Suppressor macrophage treated with lipopolysaccharide for 4 hours (primary cell): Measurements from ENCODE around the gene TSHZ1.
"Not testable (repeated sequence)": the region's sequence is repeated elsewhere in the genome, so short reads cannot be mapped to it uniquely, and the experiment has no call there.

Experiments
- DNase-seq: peaks from one replicate; pipeline ENCODE4 v3.0.0-alpha.2; 2020

Gene TSHZ1

DNA sequence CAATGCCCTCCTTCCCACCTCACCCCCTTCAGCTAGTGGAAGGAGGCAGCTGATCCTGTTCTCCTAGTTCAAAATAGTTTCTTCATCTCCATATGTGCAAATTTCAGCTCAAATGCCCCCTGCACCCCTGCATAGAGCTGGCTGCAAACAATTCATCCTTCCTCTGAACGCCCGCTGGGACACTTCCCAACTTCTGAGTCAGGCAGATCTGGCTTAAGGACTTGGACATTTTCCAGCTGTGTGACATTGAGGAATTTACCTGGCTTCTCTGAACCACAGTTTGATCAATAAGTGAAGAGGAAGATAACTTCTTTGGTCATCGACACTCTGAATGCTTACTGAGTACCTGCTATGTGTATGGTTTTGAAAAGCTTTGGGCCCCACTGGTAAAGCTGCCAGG, 25.1 kb upstream of the TSHZ1 start:
- no peak for DNase-seq

DNA sequence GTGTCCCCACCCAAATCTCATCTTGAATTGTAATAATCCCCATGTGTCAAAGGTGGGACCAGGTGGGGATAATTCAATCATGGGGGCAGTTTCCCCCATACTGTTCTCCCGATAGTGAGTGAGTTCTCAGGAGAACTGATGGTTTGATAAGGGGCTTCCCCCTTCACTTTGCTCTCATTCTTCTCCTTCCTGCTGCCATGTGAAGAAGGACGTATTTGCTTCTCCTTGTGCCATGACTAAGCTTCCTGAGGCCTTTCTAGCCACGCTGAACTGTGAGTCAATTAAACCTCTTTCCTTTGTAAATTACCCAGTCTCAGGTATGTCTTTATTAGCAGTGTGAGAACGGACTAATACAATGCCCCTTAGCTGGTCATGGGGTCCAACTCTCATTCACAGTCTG, 22.9 kb upstream of the TSHZ1 start:
- not testable (repeated sequence) for DNase-seq

DNA sequence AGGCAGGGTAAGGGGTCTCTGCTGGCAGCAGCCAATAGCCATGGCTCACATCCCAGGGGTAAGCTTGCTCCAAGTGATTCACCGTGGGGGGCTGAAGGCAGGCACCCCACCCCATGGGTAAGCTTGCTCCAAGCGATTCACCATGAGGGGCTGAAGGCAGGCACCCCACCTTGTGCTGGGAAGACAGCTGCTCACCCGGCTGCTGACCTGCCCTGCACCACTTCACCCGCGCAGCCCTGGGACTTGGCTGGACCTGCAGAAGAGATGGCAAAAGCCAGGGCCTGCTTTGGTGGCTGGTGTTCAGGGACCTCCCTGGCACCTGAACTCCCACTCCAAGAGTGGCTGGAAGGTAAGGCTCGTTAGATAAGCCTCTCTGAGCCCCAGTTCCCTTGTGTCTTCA, 20.9 kb upstream of the TSHZ1 start:
- DNase-seq = no peak

DNA sequence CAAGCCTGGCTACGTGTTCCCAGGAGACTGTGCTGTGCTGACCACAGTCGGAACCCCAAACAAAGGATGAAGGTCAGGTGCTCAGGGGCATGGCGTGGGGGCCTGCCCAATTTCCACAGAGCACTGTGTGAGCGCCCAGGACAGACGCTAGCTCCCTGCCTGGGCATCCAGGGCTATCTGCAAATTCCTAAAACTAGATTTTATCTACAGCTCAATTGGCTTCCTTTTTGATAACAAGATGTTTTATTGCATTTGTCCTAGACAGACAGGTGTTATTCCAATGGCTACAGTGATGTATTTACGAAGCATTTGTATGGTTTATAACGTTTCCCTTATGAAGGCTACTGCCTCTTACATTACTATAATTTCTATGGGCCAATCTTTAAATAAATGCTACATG, 17.7 kb upstream of the TSHZ1 start:
- DNase-seq = no peak

DNA sequence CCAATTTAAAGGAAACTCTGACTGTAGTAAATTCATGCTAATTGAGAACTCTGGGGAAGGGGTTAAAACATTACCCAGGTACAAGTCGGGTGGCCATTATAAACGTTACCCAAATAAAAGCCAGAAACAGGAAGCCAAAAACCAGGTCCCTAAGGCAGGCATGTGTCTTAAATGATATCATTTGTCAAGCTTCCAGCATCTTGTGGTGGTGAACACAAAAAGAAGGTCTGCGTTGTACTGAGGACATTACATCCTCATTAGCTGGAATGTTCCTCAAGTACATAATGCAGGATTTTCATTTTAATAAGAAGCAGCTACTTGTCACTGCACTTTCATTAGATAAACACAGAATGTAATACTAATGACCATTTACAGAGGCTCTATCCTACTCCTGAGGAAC, 12.6 kb upstream of the TSHZ1 start:
- no peak for DNase-seq

DNA sequence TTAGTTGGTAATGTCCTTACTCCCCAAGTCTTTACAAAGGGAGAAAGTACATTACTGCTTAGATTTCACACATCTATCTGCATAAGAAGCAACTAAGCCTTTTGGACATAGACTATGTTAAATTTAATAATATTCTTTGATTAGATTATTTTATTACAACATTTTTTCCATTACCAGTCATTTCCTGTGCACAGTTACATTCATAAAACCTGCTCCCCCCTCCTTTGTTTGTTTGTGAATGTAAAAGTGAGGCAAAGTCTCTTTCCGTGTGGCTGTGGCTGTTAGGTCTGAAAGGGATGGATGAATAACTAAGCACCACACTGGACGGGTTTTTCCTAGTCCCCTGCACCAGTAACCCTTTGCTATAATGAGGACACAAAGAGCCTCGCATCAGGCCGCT, 11.3 kb upstream of the TSHZ1 start:
- no peak for DNase-seq

DNA sequence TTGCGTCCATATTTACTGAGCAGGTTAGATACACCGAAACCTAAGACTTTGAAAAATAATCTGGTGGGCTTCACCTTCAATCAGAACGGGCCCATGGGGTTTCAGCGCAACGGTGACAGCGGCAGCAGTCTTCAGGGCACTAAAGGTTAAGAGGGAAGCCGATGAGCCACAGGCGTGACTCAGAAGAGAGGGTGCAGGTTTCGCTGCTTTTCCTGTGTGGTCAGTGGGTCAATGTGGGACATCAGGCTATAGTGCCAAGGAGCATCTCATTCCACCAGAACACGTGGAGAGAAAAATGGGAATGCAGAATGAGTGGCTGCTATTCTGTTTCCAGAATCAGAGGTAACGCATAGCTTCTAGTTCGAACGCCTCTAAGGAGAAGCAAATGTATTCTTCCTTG, 10.5 kb upstream of the TSHZ1 start:
- no peak for DNase-seq

DNA sequence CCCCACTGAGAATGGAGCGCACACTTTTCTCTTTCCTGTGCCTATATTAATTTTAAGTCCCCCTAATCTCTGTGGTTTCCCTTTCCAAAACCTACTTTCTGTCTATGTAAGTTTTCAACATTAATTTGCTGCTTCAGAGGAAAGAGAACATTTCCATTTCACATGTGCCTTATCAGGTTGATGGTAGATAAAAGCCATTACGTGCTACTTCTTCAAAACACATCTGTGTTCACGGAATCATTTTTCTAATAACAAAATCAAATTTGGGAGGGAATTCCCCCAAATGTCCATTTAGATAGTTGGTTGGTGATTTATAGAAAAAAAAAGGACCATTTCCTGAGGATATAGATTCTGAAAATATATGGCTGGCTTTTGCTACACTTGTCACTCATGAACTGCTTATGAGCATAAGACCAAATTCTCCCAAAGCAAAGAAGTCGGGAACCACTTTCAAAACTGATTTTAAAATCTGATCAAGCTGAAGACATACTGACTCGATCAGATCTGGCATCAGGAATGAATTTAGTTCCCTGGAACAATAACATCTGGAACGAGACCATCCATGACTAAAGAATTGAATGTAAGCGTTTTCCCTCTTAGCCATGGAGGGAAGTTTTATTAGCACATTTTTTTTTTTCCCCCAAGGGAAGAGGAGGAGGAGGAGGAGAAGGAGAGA, 9.9 kb upstream of the TSHZ1 start:
- no peak for DNase-seq

DNA sequence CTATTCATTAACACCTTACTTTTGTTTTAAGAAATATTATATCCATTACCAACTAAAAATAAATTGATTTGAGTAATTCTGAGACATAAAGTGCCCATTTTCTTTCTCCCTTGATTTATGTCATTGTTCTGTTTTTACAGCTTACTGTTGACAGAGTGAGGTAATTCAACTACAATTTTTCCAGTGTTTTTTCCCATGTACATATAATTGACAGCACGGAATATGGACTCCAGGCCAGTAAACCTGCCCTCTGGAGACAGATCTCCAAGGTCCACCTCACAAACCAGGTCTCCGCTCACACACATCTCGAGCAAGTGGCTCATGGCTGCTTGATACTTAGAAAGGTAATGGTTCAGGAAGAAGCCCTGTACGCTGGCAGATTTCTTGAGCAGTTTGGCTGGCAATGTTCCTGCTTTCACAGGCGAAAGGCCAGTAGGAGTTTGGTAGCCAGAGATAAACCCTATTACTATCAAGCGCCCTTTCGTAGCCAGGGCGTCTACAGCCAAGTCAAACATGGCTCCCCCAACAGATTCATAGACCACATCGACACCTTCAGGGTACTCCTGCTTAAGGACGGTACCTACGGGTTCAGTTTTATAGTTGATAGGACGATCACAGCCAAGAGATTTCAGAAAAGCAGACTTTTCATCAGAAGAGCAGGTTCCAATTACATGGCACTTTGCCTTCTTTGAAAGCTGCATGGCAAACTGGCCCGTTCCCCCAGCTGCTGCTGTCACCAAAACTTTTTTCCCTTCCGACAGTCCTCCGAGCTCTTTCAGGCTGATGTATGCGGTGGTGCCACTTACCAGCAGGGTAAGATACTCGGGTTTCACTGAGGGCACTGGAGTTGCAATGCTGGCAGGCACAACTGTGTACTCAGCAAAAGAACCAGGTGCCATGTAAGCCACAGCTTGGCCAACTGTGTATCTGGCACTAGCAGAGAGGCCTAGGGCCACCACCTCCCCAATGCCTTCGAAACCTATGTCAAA, 9.0 kb upstream of the TSHZ1 start:
- DNase-seq = no peak

DNA sequence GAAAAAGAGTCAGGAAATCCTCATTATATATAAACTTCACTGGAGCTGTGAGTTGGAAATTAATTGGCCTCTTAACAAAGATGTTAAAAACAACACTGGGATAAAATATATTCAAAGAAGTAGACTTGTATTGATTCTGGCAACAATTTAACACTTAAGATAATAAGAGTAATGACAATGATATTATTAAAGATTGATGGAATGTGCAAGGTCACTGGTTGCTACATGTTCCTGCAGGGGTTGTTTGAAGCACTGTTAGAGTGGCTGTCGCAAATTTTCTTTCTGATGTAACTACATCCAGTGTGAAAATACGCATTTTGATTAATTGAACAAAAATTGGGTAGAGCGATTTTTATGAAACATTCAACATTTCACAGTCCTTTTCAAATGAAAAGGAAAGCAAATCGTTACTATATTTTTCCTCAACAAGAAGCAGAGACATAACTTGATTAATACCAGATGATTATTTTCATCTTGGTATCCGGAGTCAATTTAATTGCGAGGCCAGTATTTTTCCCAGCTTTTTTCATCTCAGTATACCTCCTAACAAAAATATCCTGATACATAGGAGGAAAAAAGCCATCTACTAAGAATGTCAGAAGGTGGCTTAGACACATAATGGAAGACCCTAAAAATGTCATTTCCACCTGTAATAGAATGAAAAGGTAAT, 7.8 kb upstream of the TSHZ1 start:
- DNase-seq = no peak

DNA sequence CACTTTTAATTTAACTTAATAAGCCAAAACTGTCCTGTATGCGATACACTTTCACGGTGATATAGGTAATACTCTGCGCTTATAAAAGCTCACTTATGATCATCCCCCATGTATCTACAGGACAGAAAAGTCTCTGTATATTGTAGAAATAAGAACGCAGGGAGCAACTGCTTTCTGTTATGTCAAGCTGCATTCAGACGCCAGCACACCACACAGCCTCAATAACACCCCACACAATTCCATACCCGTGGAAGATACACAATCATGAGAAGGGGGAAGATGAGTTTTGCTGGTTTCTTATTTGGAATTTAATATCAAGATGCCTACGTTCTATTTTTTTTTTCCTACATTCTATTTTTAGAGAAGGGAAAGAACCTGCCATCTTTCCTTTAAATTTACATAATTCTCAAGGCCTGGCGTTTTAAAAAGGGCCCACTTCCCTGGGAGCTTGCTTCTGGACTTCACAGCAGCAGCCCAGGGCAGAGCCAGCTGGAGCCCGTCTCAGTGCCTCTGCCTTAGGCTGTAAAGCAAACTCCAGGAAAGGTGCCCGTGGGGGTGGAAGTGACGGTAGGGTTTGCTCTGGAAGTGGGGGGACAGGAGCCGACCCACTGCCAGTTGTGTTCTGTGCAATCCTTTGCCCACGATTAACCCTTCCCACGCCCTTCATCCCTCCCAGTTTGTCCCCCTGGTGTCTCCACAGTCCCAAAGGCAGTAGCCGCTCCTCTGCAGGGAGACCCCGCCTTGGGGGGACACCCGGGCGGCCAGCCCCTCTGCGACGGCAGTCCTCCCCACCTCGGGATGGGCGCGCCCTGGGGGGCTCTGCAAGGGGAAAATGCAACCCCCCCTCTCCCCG, 7.0 kb upstream of the TSHZ1 start:
- no peak for DNase-seq

DNA sequence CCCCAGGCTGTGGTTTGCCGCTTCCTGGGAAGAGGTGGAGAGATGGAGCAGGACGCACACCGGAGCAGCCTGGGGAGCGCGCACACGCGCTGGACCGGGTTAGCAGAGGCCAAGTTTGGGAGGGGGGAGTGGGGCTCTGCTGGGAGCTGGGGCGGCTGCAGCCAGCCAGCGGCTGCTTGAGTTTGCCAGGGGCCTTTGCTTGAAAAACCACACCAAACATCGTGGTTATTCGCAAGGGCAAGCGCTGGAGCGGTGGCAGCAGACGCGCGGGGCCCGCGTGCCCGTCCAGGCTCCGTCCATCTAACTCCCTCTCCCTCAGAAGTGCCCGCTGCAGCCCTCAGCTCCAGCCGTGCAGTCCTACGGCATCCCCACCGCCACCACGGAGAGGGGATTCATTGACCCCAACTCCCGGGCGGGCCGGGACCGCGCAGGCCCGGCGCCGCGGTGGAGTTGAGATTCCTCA, 6.3 kb upstream of the TSHZ1 start:
- no peak for DNase-seq

DNA sequence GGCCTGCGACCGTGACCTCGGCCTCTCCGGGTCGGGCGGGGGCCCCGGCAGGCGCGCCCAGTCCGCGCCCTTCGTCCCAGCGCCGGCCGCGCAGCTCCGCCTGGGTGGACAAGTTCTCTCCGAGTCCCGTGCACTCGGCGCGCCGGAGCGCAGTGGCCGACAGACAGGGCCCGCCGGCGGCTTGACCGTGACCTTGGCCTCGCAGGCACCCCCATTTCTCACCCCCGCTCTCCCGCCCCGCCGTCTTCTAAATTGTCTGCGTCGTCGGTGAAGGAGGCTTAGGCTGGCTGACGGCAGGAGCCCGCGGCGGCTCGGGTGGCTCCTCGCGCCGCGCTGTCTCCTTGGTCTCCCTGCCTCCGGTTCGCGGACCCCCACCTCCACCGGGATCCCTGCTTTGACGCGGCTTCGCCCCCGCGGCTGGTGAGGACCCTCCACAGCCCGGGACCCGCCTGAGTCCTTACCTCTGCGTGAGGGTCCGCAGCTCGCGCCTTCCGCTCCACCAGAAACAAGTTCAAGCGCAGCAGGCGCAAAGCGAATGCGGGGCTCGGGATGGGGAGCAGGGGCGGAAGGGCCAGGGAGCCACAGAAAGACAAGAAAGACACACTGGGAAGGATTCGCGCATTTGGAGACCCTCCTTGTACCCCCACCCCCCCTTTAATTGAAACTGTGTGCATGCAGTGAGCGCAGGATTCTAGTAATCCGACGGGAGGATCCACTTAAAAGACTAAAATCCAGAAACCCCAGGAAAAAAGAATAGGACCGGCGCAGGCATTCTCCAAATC, 5.7 kb upstream of the TSHZ1 start:
- DNase-seq = peak; percentile 22

DNA sequence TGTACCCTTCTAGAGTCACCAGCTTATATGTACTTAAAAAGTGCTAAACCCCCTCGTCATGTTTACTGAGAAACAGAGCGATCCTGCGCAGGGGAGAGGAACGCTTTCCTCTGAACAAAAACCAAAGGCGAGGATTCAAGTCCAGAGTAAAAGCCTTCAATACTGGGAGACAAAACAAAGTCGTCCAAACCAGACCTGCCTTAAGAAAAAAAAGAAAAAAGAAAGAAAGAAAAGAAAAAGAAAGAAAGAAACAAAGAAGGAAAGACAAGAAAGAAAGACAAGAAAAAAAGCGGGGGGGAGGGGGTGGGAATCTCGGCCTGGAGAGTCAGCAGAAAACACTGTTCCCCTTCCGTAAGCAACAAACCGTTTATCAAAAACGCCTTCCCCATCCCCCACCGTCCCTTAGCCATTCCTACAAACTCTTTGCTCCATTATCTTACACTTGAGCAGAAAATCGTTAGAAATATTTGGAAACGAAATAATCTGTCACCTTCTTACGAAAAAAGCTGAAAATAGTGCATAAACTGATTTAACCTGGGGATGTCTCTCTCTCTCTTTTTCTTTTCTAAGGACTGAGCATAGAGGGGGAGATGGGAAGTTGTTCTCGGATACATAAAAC, 5.0 kb upstream of the TSHZ1 start:
- DNase-seq = no peak

DNA sequence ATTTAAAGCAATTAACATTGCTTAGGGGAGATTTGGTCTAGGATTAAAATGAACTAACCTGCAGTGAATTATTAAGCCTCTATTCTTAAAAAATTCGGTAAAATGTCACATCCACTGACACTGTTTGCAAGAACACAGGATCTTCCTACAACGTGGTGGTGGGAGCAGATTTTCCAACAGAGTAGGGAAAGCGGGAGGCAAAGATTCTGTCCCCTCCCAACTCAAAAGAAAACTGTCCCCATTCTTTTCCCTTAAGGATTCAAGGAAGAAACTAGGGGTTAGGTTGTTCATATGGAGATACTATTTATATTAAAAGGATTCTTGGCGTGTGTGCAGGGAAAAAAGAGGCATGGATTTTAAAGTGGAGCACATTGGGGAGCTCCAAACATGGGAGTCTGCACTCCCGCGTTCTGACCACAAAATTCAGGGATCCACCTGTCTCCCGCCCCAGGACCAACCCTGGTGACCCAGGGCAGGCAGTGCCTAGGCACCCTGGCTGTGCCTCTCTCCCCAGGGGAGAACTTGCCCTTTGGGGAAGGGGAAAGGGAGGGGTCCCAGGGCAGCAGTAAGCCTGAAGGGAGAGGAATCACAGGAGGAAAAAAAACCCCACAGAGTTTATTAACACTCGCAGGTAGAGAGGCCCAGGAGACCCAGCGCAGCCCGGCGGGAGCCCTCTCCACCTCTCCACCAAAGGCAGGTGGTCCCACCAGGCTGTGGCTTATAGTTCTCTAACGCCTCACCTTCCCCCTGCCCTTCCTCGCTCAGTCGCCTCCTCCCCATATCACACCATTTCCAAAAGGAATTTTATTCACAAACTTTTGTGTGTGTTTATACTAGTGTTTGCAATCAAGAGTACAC, 3.9 kb upstream of the TSHZ1 start:
- DNase-seq = no peak

DNA sequence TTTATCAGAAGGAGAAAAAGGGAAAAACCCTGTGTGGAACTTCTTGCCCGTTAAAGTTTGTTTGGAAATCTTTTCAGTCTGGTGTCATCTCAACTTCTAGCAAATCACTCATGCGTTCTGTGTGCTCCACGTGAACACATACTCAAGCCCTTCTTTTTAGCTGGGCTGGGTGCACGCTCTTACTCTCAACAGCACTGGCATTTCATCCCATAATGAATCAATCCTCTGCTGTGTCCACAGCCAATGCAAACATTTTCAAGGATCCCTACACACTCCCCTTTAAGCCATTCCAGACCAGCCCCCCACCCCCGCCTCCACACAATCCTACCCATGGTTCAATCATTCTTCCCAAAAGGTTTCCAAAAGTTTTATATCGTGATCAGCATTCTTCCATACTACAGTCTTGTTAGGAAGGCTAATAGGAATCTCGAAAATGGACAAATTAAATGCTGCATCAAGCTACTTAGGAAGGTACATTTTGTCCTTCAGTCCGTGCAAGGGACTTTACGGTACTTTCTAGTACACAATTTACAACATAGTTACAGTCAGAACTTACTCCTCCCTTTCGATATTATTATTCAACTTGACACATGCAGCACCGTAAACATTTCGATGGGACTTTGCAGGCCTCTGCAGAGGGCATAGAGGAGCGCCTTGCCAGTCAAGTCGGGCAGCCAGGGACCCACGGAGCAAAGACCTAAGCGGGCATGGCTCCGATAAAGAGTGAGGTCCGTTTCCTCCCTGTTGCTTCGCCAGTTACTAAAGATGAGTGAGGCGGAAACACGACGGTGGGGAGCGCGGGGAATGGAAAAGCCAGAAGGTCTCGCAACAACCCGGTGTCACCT, 3.1 kb upstream of the TSHZ1 start:
- DNase-seq = no peak

DNA sequence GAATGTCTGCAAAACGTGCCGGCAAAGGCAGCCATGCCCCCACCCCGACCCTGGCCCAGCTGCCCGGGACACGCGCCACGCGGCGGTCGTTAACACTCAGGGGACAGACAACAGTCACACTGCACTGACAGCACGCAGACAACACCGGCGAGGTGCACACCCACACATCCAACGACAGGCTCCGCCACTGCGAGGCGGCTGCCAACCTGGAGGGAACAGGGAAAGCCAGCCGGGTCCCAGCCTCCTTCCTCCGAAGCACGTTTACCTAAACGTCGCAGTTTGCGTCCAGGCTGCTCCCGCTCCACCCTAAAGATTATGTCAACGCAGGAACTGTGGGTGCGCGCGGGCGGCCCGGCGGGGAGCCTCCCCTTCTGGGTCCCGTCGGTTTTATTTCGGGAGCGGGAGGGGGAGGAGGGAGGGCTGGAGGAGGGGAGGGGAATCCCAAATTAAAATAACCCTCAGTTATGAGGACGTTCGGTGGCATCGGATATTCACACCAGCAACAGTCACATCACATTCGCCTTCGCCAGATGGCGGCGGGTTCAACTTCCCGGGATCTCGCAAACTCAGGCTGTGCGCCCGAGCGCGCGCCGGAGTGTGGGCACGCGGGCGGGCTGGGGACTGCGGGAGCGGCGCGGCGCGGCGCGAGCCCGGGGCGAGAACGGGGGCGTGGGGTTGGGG, 2.3 kb upstream of the TSHZ1 start:
- DNase-seq = peak; percentile 55

DNA sequence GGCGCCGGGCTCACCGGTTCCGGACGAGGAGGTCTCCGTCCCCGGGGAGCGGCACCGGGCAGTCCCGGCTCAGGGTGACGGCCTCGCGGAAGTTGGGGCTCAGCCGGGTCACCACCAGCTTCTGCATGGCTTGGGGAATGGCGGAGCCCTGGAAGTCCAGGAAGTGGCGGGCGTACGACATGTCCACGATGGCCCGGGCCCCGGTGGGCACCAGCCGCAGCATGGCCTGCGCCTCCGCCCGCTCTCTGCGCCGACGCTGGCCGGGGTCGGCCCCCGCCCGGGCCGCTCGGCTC, 1.8 kb upstream of the TSHZ1 start:
- peak; percentile 48 for DNase-seq
